WTC11 (cell line): ENCODE results near the gene AP3D1. TPM values are rescaled to one million over a fixed set of nuclear protein-coding genes. Genes with fewer than 3 reads are reported as not detected.

Source experiments
- ATAC-seq: fragments of 200-7000 bp; cut with Tn5 transposase; 2 replicates; pipeline ENCODE4 v1.10.0; 2021; ENCODE audit warnings: mild to moderate bottlenecking, moderate library complexity
- CTCF ChIA-PET: fragments of 300-600 bp; sonication (Branson Sonifier 250); formaldehyde crosslinking; loops from one replicate; lab custom pipeline; 2021; ENCODE audit warnings: antibody characterized with exemption; lab: Charles Lee
- POLR2A ChIA-PET: fragments of 350-600 bp; sonication (Branson Sonifier 250); formaldehyde crosslinking; loops from one replicate; lab custom pipeline; 2021; ENCODE audit warnings: antibody characterized with exemption; lab: Charles Lee
- DNase-seq: peaks from one replicate; pipeline ENCODE4 v3.0.0; 2021; ENCODE audit warnings: low spot score
- H3K27ac Mint-ChIP-seq: 2 replicates; pipeline ENCODE4 v1.8.0; 2021; ENCODE audit warnings: mixed read lengths
- H3K27me3 Mint-ChIP-seq: 2 replicates; pipeline ENCODE4 v1.8.0; 2021; ENCODE audit warnings: low read depth, mild to moderate bottlenecking, moderate library complexity, mixed read lengths
- H3K36me3 Mint-ChIP-seq: 2 replicates; pipeline ENCODE4 v1.8.0; 2021; ENCODE audit warnings: mixed read lengths
- H3K4me1 Mint-ChIP-seq: 2 replicates; pipeline ENCODE4 v1.8.0; 2022; ENCODE audit warnings: mixed read lengths
- H3K4me3 Mint-ChIP-seq: 2 replicates; pipeline ENCODE4 v1.8.0; 2021; ENCODE audit warnings: mild to moderate bottlenecking, moderate library complexity, mixed read lengths
- H3K9me3 Mint-ChIP-seq: 2 replicates; pipeline ENCODE4 v1.8.0; 2021; ENCODE audit warnings: mixed read lengths
- CREB1 ChIP-seq: sonication (generic); formaldehyde crosslinking; IDR thresholded peaks from 2 replicates; pipeline ENCODE4 v1.8.0; 2023; ENCODE audit warnings: mild to moderate bottlenecking, missing genetic modification reagents
- CREM ChIP-seq: sonication (generic); formaldehyde crosslinking; IDR thresholded peaks from 2 replicates; pipeline ENCODE4 v1.8.1; 2022; ENCODE audit warnings: mild to moderate bottlenecking, missing genetic modification reagents, moderate library complexity
- FOXK1 ChIP-seq: sonication (generic); formaldehyde crosslinking; IDR thresholded peaks from 2 replicates; pipeline ENCODE4 v1.8.0; 2022; ENCODE audit warnings: mild to moderate bottlenecking, moderate library complexity, missing genetic modification reagents
- FOXP1 ChIP-seq: sonication (generic); formaldehyde crosslinking; IDR thresholded peaks from 2 replicates; pipeline ENCODE4 v1.8.0; 2022; ENCODE audit warnings: missing genetic modification reagents, mild to moderate bottlenecking, moderate library complexity, borderline replicate concordance
- MXD4 ChIP-seq: fragments of 250-450 bp; sonication (Bioruptor Pico); IDR thresholded peaks from 2 replicates; pipeline ENCODE4 v1.8.0; 2021; ENCODE audit warnings: mild to moderate bottlenecking, moderate library complexity, borderline replicate concordance
- OVOL2 ChIP-seq: fragments of 250-450 bp; sonication (Bioruptor Pico); IDR thresholded peaks from 2 replicates; pipeline ENCODE4 v1.9.0; 2021; ENCODE audit warnings: mild to moderate bottlenecking, borderline replicate concordance
- SMAD3 ChIP-seq: sonication (generic); formaldehyde crosslinking; IDR thresholded peaks from 2 replicates; pipeline ENCODE4 v1.8.0; 2022; ENCODE audit warnings: missing genetic modification reagents, mild to moderate bottlenecking, borderline replicate concordance
- SP1 ChIP-seq: sonication (generic); formaldehyde crosslinking; conservative IDR thresholded peaks from 2 replicates; pipeline ENCODE4 v1.8.1; 2022; ENCODE audit warnings: missing genetic modification reagents
- TEAD1 ChIP-seq: sonication (generic); formaldehyde crosslinking; IDR thresholded peaks from 2 replicates; pipeline ENCODE4 v1.8.0; 2022; ENCODE audit warnings: mild to moderate bottlenecking, missing genetic modification reagents
- ZNF219 ChIP-seq: sonication (generic); formaldehyde crosslinking; IDR thresholded peaks from 2 replicates; pipeline ENCODE4 v1.8.0; 2023; ENCODE audit warnings: missing genetic modification reagents, mild to moderate bottlenecking, borderline replicate concordance
- ZNF396 ChIP-seq: fragments of 250-450 bp; sonication (Bioruptor Pico); IDR thresholded peaks from 2 replicates; pipeline ENCODE4 v1.8.0; 2021; ENCODE audit warnings: mild to moderate bottlenecking, moderate library complexity, borderline replicate concordance
- ZNF423 ChIP-seq: fragments of 250-450 bp; sonication (Bioruptor Pico); IDR thresholded peaks from 2 replicates; pipeline ENCODE4 v2.1.2; 2022; ENCODE audit warnings: mild to moderate bottlenecking, moderate library complexity
- total RNA-seq: library from RNA; stranded (reverse); gene quantifications from 3 replicates; pipeline ENCODE4 v1.2.3, GENCODE V29; 2021
- TF ChIP-seq, protein P1 (sequence below): fragments of 250-450 bp; sonication (Bioruptor Pico); conservative IDR thresholded peaks from 2 replicates; pipeline ENCODE4 v1.9.0; 2021; ENCODE audit warnings: mild to moderate bottlenecking
- TF ChIP-seq, protein P2 (sequence below): sonication (generic); formaldehyde crosslinking; IDR thresholded peaks from 2 replicates; pipeline ENCODE4 v1.8.1; 2022; ENCODE audit warnings: low read depth, mild to moderate bottlenecking, moderate library complexity, missing genetic modification reagents, borderline replicate concordance
- TF ChIP-seq, protein P3 (sequence below): fragments of 250-450 bp; sonication (Bioruptor Pico); IDR thresholded peaks from 2 replicates; pipeline ENCODE4 v1.9.0; 2021; ENCODE audit warnings: moderate library complexity, mild to moderate bottlenecking, inconsistent platforms, borderline replicate concordance
- TF ChIP-seq, protein P4 (sequence below): sonication (generic); formaldehyde crosslinking; IDR thresholded peaks from 2 replicates; pipeline ENCODE4 v1.8.0; 2022; ENCODE audit warnings: mild to moderate bottlenecking, missing genetic modification reagents
- TF ChIP-seq, protein P5 (sequence below): fragments of 250-450 bp; sonication (Bioruptor Pico); IDR thresholded peaks from 2 replicates; pipeline ENCODE4 v1.9.0; 2021; ENCODE audit warnings: mild to moderate bottlenecking
- TF ChIP-seq, protein P6 (sequence below): sonication (generic); formaldehyde crosslinking; IDR thresholded peaks from 2 replicates; pipeline ENCODE4 v1.8.1; 2023; ENCODE audit warnings: mild to moderate bottlenecking, missing genetic modification reagents, moderate library complexity
- TF ChIP-seq, protein P7 (sequence below): sonication (generic); formaldehyde crosslinking; IDR thresholded peaks from 2 replicates; pipeline ENCODE4 v1.8.1; 2023; ENCODE audit warnings: mild to moderate bottlenecking, moderate library complexity, missing genetic modification reagents
- TF ChIP-seq, protein P8 (sequence below): sonication (generic); formaldehyde crosslinking; IDR thresholded peaks from 2 replicates; pipeline ENCODE4 v1.8.1; 2023; ENCODE audit warnings: mild to moderate bottlenecking, missing genetic modification reagents, borderline replicate concordance

The AP3D1 gene
- total RNA-seq, 1 experiment from 2014 or later, result 190 TPM

DNA sequence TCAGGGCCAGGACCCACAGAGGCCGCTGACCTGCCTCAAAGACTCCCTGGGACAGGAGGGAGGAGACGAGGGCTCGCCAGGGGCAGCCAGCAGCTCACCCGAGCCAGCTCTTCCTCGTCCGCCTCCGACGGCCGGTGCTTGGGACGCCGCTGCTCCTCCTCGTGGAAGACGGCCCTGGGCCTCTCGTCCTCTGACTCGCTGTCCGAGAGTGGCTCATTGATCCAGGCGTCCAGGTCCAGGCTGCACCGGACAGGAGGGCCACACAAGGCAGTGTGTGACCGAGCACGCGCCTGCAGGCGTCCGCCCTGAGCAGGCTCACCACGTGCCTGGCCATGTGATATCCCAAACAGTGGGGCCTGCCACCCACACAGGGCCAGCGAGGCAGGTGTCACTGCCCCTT, 34.9 kb downstream of the AP3D1 start (continued):
- TF ChIP-seq, protein P1, sequence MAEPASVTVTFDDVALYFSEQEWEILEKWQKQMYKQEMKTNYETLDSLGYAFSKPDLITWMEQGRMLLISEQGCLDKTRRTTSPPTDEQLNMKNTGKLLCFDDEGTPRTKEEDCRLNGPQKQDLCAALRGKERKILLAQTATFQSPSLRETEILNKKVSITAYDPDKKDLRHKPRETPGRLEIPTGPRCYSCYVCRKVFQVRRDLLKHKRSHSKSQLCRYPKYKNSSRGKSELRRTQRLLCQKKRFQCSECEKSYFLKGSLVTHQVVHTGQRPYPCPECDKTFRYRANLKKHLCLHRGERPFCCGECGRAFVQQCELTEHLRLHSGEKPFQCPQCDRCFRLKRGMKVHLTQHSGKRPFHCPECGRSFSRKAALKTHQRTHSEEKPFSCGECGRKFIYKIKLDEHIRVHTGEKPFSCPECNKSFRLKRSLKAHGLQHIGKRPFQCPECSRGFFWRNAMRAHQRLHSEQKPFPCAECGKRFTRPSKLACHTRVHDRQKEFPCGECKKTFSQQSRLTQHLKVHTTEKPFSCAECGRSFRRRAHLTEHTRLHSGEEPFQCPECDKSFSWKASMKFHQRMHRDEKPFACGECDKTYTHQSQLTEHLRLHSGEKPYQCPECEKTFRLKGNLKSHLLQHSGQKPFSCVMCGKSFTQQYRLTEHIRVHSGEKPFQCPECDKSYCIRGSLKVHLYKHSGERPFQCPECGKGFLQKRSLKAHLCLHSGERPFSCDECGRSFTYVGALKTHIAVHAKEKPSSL, result no peak
- TF ChIP-seq, protein P2, sequence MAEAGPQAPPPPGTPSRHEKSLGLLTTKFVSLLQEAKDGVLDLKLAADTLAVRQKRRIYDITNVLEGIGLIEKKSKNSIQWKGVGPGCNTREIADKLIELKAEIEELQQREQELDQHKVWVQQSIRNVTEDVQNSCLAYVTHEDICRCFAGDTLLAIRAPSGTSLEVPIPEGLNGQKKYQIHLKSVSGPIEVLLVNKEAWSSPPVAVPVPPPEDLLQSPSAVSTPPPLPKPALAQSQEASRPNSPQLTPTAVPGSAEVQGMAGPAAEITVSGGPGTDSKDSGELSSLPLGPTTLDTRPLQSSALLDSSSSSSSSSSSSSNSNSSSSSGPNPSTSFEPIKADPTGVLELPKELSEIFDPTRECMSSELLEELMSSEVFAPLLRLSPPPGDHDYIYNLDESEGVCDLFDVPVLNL, result no peak
- TF ChIP-seq MXD4 (CRISPR knock-in tag) (no peak), OVOL2 (CRISPR knock-in tag) (no peak), ZNF219 (CRISPR knock-in tag) (no peak), SMAD3 (no peak), SP1 (no peak), ZNF423 (no peak), TEAD1 (CRISPR knock-in tag) (no peak), CREM (CRISPR knock-in tag) (no peak), FOXK1 (no peak)
- TF ChIP-seq, protein P3, sequence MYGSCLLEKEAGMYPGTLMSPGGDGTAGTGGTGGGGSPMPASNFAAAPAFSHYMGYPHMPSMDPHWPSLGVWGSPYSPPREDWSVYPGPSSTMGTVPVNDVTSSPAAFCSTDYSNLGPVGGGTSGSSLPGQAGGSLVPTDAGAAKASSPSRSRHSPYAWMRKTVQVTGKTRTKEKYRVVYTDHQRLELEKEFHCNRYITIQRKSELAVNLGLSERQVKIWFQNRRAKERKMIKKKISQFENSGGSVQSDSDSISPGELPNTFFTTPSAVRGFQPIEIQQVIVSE (CRISPR knock-in tag), result no peak
- TF ChIP-seq, protein P4, sequence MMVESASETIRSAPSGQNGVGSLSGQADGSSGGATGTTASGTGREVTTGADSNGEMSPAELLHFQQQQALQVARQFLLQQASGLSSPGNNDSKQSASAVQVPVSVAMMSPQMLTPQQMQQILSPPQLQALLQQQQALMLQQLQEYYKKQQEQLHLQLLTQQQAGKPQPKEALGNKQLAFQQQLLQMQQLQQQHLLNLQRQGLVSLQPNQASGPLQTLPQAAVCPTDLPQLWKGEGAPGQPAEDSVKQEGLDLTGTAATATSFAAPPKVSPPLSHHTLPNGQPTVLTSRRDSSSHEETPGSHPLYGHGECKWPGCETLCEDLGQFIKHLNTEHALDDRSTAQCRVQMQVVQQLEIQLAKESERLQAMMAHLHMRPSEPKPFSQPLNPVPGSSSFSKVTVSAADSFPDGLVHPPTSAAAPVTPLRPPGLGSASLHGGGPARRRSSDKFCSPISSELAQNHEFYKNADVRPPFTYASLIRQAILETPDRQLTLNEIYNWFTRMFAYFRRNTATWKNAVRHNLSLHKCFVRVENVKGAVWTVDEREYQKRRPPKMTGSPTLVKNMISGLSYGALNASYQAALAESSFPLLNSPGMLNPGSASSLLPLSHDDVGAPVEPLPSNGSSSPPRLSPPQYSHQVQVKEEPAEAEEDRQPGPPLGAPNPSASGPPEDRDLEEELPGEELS (CRISPR knock-in tag), result no peak
- TF ChIP-seq, protein P5, sequence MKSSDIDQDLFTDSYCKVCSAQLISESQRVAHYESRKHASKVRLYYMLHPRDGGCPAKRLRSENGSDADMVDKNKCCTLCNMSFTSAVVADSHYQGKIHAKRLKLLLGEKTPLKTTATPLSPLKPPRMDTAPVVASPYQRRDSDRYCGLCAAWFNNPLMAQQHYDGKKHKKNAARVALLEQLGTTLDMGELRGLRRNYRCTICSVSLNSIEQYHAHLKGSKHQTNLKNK (CRISPR knock-in tag), result no peak
- TF ChIP-seq, protein P6, sequence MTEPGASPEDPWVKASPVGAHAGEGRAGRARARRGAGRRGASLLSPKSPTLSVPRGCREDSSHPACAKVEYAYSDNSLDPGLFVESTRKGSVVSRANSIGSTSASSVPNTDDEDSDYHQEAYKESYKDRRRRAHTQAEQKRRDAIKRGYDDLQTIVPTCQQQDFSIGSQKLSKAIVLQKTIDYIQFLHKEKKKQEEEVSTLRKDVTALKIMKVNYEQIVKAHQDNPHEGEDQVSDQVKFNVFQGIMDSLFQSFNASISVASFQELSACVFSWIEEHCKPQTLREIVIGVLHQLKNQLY (CRISPR knock-in tag), result no peak
- TF ChIP-seq, protein P7, sequence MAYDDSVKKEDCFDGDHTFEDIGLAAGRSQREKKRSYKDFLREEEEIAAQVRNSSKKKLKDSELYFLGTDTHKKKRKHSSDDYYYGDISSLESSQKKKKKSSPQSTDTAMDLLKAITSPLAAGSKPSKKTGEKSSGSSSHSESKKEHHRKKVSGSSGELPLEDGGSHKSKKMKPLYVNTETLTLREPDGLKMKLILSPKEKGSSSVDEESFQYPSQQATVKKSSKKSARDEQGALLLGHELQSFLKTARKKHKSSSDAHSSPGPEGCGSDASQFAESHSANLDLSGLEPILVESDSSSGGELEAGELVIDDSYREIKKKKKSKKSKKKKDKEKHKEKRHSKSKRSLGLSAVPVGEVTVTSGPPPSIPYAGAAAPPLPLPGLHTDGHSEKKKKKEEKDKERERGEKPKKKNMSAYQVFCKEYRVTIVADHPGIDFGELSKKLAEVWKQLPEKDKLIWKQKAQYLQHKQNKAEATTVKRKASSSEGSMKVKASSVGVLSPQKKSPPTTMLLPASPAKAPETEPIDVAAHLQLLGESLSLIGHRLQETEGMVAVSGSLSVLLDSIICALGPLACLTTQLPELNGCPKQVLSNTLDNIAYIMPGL, result no peak
- TF ChIP-seq, all 79 proteins: peak for 0

DNA sequence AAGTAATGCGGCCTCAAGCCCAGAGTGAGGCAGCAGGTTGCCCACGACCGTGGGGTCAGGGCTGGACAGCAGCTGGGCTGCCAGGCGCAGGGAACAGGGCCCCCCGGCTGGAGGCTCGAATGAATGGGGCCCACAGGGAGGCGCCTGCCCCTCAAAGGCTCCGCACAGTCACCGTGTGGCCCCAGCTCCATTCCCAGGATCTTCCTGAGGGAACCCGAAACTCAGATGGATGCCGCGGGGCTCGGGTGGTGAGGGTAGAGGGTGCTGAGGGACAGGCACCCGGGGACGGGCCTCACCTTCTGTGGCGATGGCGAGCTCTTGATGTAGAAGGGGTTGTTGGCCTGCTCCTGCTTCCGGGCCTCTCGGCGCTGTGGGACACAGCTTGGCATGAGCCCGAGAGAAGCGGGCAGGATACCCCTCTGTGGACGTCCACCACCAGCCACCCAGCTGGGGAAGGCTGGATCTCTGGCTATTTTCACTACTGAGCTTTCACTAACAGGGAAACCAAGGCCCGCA, 35.4 kb downstream of the AP3D1 start:
- Mint-ChIP-seq H3K4me3 (no peak overlapping the region), H3K9me3 (no peaks in the 10 kb centered on the region), H3K4me1 (no peaks in the 10 kb centered on the region), H3K27me3 (no peaks in the 10 kb centered on the region), H3K36me3 (peaks cover 56% of the 10 kb centered on the region), H3K27ac (no peak overlapping the region)
- TF ChIP-seq FOXK1, result no peak
- TF ChIP-seq OVOL2 (CRISPR knock-in tag), result no peak
- no peak for TF ChIP-seq TEAD1 (CRISPR knock-in tag)
- no peak for TF ChIP-seq CREB1
- TF ChIP-seq, protein P8, sequence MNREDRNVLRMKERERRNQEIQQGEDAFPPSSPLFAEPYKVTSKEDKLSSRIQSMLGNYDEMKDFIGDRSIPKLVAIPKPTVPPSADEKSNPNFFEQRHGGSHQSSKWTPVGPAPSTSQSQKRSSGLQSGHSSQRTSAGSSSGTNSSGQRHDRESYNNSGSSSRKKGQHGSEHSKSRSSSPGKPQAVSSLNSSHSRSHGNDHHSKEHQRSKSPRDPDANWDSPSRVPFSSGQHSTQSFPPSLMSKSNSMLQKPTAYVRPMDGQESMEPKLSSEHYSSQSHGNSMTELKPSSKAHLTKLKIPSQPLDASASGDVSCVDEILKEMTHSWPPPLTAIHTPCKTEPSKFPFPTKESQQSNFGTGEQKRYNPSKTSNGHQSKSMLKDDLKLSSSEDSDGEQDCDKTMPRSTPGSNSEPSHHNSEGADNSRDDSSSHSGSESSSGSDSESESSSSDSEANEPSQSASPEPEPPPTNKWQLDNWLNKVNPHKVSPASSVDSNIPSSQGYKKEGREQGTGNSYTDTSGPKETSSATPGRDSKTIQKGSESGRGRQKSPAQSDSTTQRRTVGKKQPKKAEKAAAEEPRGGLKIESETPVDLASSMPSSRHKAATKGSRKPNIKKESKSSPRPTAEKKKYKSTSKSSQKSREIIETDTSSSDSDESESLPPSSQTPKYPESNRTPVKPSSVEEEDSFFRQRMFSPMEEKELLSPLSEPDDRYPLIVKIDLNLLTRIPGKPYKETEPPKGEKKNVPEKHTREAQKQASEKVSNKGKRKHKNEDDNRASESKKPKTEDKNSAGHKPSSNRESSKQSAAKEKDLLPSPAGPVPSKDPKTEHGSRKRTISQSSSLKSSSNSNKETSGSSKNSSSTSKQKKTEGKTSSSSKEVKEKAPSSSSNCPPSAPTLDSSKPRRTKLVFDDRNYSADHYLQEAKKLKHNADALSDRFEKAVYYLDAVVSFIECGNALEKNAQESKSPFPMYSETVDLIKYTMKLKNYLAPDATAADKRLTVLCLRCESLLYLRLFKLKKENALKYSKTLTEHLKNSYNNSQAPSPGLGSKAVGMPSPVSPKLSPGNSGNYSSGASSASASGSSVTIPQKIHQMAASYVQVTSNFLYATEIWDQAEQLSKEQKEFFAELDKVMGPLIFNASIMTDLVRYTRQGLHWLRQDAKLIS, result no peak
- TF ChIP-seq ZNF396 (CRISPR knock-in tag), result no peak
- TF ChIP-seq FOXP1 (CRISPR knock-in tag), result no peak
- ChIA-PET POLR2A (no interaction called here), CTCF (interaction anchor here (0.9 kb wide), 1 partner anchor 83 kb away, joined by 5 read pairs; no protein-coding TSS in a partner anchor)
- DNase-seq (no peak), ATAC-seq (no peak)
